Measurements from ENCODE around the gene GPR161.

Gene GPR161

GRCh38 chr1:168121401-168122011 is 15.2 kb downstream of the GPR161 start:
- Histone ChIP-seq H3K4me2 (no peak overlapping the region), H3K36me3 (ENCODE audit: insufficient read depth) (no peaks in the 10 kb centered on the region), H3K79me2 (ENCODE audit: insufficient read depth, low read depth) (no peaks in the 10 kb centered on the region), H2AFZ (ENCODE audit: low read depth) (no peak overlapping the region), H3K4me1 (ENCODE audit: low read depth, poor library complexity, severe bottlenecking) (no peaks in the 10 kb centered on the region), H3K9ac (no peak overlapping the region), H3K4me3 (IDR thresholded peaks at IDR 0.05; ENCODE audit: insufficient read depth, low read depth, low read length) (no peak overlapping the region), H4K20me1 (ENCODE audit: insufficient read depth) (no peaks in the 10 kb centered on the region), H3K27me3 (ENCODE audit: insufficient read depth, low read depth) (0 out of 2 replicates have a peak, but pooled peaks cover 3% of the 10 kb centered on the region), H3K27ac (no peak overlapping the region)
- TF ChIP-seq CTCF (conservative IDR thresholded peaks at IDR 0.05; ENCODE audit: low read depth, low read length), result no peak

GRCh38 chr1:168119750-168120149 is 17.0 kb downstream of the GPR161 start:
- no peak overlapping the region for H2AFZ ChIP-seq (ENCODE audit: low read depth)
- 0 out of 2 replicates have a peak, but pooled peaks cover 3% of the 10 kb centered on the region for H3K27me3 ChIP-seq (ENCODE audit: insufficient read depth, low read depth)
- H3K4me1 ChIP-seq (ENCODE audit: low read depth, poor library complexity, severe bottlenecking), result no peaks in the 10 kb centered on the region
- no peak overlapping the region for H3K27ac ChIP-seq
- no peak overlapping the region for H3K9ac ChIP-seq
- no peak overlapping the region for H3K4me3 ChIP-seq (IDR thresholded peaks at IDR 0.05; ENCODE audit: insufficient read depth, low read depth, low read length)
- no peak for TF ChIP-seq CTCF (conservative IDR thresholded peaks at IDR 0.05; ENCODE audit: low read depth, low read length)
- H3K36me3 ChIP-seq (ENCODE audit: insufficient read depth), result no peaks in the 10 kb centered on the region
- no peaks in the 10 kb centered on the region for H4K20me1 ChIP-seq (ENCODE audit: insufficient read depth)
- H3K4me2 ChIP-seq, result no peak overlapping the region
- H3K79me2 ChIP-seq (ENCODE audit: insufficient read depth, low read depth), result no peaks in the 10 kb centered on the region

- Histone ChIP-seq H3K9ac (no peak overlapping the region), H3K27me3 (ENCODE audit: insufficient read depth, low read depth) (0 out of 2 replicates have a peak, but pooled peaks cover 3% of the 10 kb centered on the region), H3K4me3 (IDR thresholded peaks at IDR 0.05; ENCODE audit: insufficient read depth, low read depth, low read length) (no peak overlapping the region), H3K36me3 (ENCODE audit: insufficient read depth) (no peaks in the 10 kb centered on the region), H3K79me2 (ENCODE audit: insufficient read depth, low read depth) (no peaks in the 10 kb centered on the region), H3K27ac (no peak overlapping the region), H3K4me1 (ENCODE audit: low read depth, poor library complexity, severe bottlenecking) (no peaks in the 10 kb centered on the region), H3K4me2 (no peak overlapping the region), H2AFZ (ENCODE audit: low read depth) (no peak overlapping the region), H4K20me1 (ENCODE audit: insufficient read depth) (no peaks in the 10 kb centered on the region)
- TF ChIP-seq CTCF (conservative IDR thresholded peaks at IDR 0.05; ENCODE audit: low read depth, low read length), result no peak
These were observed 20.4 kb downstream of the GPR161 start for GRCh38 chr1:168116327-168116799.

GRCh38 chr1:168114845-168115244 is 21.9 kb downstream of the GPR161 start:
- Histone ChIP-seq H3K4me3 (IDR thresholded peaks at IDR 0.05; ENCODE audit: insufficient read depth, low read depth, low read length) (no peak overlapping the region), H3K4me2 (no peak overlapping the region), H3K79me2 (ENCODE audit: insufficient read depth, low read depth) (no peaks in the 10 kb centered on the region), H3K27me3 (ENCODE audit: insufficient read depth, low read depth) (0 out of 2 replicates have a peak, but pooled peaks cover 3% of the 10 kb centered on the region), H3K4me1 (ENCODE audit: low read depth, poor library complexity, severe bottlenecking) (no peaks in the 10 kb centered on the region), H3K27ac (no peak overlapping the region), H4K20me1 (ENCODE audit: insufficient read depth) (no peaks in the 10 kb centered on the region), H3K36me3 (ENCODE audit: insufficient read depth) (no peaks in the 10 kb centered on the region), H2AFZ (ENCODE audit: low read depth) (no peak overlapping the region), H3K9ac (no peak overlapping the region)
- no peak for TF ChIP-seq CTCF (conservative IDR thresholded peaks at IDR 0.05; ENCODE audit: low read depth, low read length)

Data from KMS-11 (cell line).